NCI-H1436 treated with DMSO at 0.1 percent for 48 hours (cell line): ENCODE data around the gene KIF6.

ENCODE experiments used
- DNase-seq: peaks from one replicate; lab custom pipeline; 2025; lab: John Stamatoyannopoulos, UW

Gene KIF6

DNA sequence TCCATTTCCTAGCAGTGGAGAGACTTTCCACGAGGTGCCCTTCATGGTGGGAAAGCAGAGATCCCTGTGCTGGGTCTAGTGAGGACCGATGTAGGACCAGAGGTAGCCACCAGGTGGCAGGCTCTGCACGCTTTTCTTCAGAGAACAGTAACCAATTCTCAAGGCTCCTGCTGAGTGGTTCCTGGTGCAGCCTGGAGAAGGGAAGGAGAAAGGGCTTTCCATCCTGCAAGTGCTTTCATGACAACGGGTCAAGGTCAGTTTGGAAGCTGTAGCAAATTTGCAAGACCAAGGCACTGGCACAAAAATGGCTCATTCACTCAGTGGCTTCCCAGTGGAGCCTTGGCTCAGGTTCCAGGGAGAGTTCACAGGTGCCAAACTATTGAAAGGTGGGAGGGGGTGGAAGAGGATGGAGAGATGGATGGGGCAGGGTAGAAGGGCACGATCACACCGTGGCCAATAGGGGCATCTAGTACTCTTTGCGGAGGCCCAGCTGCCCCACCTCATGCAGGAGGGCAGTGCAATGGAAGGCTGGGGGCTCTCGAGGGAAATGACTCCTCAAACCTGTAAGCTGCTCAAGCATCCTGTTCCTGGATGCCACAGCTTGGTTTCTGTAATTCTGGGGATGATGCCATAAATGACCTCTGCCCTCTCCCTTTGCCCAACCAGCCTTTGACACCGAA, 377.2 kb downstream of the KIF6 start:
- DNase-seq: no peak

DNA sequence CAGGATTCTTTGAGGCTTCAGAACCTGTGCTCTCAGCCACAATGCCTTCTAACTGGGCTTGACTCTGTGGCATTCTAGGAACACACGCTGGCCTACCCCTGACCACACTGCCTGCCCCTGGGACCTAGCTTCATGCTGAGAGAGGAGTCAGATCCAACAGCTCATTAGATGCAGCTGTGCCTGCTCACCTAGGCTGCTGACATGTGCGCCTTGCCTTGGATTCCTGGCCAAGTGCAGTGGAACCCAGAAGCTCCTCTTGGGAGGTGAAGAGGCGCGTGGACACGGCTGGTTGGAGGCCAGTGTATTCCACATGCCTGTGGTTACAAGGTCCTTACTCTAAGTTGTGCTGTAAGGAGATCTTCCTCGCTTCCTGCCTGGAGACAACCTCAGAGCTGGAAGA, 378.0 kb downstream of the KIF6 start:
- DNase-seq: no peak

DNA sequence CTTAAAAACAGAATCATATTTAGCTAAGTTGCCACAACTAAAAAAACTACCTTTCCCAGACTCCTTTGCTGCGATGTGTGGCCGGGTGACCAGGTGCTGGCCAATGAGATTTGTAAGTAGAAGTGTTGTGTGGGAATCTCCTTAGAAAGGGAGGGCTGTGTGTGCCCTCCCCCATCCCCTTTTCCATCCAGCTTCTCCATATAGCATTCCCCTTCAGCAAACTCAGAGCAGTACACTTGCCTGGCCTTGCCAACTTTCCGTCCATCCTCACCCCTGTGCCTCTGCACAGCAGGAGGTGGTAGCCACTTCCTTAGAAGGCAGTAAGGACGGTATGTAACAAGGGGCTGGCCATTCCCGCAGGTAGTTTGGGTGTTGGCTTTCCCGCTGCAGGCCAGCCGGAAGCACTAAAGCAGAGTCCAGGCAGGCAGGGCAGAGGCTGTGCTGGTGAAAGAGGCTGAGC, 380.4 kb downstream of the KIF6 start:
- no peak for DNase-seq

DNA sequence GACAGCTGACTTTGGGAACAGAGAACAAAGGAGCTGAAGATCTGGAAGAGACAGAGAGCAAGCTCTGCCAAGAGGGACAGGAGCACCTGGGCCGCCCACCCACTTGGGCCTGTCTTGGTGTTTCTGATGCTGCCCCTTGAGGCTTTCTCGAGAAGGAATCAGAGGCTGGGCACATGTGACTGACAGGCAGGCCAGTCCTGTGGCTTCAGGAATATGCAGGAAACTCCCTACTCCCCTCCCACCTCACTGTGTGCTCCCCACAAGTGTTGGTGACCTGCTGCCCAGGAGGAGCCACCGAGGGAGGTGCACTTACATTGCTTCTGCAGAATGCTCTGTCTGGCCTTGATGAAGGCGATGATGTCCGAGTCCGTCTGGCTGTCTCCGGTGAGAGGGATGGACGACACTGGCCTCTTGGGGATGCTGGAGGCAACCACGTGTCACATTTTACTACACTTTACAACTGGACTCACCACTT, 381.8 kb downstream of the KIF6 start:
- DNase-seq: no peak

DNA sequence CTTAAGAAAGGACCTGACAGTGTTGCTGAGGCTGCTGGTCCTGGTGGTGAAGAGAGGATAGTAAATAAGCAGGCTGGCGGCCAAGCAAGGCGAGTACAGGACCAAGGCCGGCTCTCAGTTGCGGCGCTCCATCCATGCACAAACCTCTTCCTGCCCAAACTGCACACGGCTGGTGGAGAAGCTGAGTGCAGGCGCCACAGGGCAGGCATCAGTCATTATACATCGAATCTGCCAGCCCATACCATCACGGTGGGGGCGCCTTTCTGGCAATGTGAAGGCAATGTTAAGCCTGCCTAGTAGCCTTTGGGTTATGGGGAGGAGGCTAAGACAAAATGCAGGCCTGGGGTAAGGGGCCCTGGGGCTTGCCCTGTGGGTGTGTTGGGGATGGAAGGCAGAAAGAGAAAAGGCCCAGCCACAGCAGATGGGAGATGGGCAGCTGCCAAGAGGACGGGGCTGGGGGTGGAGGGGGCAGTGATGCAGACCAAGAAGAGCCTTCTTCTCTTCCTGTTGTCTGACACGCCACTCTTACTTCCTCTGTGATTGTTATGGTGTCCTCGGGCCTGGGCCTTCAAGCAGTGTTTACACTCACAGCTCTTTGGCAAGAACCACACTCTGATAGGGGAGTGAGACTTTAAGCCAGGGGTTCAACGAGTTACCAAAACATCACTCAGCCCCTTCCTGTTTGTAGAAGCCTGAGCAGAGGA, 382.4 kb downstream of the KIF6 start:
- DNase-seq: no peak

DNA sequence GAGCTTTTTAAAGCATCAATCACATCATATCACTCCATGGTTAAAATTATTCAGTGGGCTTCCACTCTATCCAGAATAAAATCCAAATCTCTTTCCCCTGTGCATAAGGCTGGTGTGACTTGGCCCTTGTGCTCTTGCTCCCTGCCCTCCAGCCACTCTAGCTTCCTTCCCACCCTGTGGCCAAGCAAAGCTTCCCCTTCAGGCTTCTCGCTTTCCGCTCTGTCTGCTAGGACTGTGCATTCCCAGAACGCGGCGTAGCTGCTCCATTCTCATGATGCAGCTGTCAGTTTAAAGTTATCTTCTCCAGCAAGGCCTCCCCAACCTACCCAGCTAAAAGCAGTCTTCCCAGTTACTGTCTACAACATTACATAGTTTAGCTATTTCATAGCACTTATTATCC, 383.3 kb downstream of the KIF6 start:
- no peak for DNase-seq

DNA sequence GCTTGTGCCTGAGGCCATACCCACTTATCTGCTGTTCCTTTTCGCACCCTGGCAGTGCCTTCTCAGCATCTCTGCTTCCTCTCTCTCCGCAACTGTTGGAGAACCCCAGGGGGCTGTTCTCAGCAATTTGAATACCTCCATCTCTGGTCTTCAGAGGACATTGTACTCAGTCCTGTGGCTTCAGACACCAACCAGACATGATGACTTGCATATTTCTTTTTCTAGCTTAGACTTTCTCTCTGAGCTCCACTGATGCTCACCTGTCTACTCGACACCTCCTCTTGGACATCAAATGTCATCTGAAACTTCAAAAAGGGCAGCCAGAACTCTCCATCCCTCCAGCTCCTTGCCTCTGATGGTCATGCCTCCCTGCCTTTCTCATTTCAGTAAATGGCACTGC, 383.9 kb downstream of the KIF6 start:
- no peak for DNase-seq

DNA sequence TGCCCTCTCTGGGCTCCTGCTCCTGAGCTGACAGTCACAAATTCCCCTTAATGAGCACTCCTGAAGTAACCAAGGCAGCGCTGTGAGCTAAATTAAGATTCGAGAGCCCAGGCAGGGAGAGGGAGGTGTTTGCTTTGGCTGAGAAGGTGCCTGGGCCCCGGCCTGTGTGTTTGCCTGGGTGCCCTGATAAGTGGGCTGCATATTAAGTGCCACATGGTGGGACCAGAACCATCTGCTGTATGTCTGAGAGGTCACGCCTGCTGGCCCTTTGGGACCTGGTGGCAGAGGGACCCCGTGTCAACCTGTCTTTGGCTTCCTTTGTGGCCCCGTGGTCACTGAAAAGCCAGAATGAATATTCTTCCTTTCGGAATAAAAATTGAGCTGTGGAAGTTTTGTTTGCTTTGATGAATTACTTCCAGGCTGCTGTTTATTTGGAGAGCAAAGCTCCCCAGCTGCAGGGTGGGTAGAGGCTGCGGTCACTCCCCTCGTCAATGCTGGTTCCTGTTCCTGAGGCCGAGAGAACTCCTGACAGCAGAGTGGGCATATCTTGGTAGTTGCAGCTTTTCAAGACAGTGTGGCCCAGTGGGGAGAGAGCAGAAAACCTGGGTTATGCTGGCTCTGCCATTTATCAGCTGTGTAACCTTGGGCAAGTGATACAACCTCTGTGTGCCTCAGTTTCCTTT, 385.2 kb downstream of the KIF6 start:
- DNase-seq: peak; percentile 76

DNA sequence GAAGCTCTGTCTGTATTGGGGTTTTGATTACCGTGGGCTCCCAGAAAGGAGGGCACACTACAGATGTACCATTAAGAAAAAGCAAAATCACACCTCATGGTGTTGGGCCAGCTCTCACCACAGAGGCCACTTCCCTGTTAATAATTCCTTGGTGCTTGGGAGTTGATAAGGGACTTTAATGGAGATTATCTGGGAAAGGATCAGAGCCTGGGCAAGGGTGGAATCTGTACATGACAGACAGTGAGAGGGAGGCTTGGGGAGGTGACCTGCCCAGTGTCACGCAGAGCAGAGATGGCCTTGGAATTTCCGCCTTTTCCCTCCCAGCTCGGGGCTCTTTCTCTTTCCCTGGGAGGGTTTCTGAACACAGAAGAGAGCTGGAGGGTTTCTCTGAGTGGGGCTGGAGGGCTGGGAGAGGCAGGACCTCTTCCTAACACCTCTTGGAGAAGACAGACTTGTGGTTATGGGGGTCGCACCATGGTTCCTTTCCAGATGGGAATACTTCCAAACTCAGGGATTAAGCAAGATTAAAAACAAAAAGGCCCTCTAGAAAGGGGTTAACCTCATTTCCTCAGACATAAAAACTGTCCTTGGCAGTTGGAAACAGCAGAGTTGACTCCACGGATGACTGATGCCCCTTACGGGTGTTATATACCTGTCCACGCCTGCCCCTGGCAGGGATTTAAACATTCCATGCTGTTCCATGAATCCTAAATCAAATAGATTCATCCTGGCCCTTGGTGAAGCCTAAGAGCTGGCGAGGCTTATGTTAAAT, 385.9 kb downstream of the KIF6 start:
- DNase-seq: no peak

DNA sequence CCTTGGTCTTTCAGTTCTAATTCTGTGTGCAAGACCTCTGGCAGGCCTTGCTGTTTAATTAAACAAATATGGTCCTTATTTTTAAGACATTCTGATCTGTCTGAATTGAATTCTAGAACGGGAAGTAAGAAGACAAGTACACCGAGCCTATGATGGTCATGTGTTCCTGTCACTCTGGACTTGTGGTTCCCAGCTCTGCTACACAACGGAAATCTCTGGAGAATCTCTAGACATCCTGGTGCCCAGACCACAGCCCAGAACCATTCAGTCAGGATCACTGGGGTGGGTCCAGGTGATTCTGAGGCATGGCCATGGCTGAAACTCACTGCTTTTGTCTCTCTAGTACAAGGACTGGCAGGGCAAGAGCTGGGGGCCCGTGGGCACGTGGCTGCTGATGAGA, 386.8 kb downstream of the KIF6 start:
- DNase-seq: no peak

DNA sequence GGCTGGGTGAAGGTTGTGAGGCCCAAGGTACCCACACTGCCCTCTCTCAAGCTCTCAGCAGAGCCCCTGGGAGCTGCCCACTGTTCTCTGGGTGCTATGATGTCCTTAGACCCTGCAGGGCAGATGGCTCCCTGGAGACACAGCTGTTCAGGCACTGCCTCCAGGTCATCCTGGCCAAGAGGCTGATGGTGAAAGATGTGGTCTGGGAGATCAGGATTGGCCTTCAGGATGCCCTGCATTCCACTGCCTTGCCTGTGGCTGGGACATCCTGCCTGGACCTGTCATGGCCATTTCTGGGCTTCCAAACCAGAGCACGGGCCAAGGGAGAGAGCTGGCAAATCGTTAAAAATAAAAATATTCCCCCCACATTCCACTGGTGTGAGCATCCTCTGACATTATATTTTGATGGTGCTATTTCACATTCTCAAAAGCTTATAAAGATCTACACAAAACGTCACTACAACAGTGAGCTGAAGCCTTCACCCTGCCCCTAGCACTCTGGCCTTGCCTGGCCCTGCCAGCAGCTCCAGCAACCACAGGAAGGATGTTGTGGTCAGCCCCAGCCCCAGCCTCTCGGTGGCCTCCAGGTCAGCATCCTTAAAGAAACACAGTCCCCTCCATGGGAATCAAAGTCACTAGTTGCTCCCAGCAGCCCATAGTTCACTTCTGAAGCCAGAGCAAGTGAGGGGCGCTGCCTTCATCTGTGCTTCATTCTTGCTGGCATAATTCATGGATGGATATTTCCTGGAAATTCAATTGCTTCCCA, 389.2 kb downstream of the KIF6 start:
- no peak for DNase-seq

DNA sequence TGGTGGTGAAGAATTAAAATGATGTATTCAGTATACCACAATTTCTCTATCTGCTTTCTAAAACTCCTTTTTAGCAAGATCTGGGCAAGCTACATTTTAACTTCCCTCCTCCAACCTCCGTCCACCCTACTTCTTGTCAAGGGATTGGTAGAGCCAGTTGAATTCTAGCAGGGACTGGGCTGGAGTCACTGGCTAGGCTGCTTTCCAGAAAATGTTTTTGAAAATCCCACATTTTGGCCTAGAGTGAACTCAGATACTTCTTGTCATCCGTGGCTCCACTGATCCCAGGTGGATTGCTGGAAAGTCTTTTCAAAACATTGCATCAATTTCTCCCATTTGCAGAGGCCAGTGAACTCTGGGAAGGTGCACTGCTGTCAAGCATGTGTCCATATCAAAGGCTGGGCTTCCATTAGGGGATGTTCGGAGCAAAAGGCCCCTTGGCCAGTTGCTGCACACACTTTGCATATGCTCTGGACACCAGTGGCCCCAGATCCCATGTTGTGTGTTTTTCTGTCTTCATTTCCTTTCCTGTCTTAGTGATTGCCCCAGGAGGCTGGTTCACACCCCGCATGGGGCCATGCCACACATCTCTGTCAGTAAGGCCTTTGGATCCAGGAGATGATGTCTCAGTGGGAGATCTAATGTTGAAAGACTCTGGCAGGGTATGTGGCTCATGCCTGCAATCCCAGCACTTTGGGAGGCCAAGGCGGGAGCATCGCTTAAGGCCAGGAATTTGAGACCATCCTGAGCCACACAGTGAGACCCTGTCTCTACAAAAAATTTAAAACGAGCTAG, 391.4 kb downstream of the KIF6 start:
- DNase-seq: no peak

DNA sequence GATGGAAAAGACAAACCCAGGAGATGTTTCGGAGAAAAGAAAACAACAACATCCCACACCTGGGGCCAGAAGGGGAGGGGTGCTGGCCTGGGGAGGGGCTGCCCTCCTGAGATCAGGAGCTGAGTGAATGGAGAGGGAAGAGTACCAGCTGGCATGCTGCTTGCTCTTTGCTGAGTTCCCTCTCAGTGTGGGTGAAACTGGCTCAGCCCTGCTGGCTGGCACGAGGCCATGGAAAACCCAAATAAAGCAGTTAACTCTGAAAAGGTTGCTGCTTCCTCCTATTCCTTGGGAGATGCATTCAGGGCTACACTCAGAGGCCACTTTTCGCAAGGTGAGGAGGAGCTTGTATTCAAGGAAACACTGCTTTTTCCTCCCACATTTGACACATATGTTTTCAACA, 394.7 kb downstream of the KIF6 start:
- DNase-seq: no peak

DNA sequence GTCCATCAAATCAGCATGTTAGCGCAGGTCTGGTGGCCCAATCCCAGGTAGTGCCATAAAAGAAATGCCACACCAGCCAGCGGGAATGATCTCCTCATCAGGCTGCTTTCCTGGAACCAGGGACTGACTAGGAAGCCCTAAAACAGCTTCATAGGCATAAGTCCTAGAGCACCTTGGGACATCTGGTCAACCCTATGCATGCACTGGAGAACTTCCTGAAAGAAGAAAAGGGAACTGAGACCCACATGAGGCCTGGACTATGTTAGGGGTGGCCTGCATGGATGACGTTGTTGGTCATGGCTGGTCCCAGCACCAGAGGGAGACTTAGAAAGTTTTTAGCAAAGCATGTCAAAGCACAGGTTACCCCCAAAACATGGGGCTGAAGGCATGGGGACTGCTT, 395.2 kb downstream of the KIF6 start:
- no peak for DNase-seq

DNA sequence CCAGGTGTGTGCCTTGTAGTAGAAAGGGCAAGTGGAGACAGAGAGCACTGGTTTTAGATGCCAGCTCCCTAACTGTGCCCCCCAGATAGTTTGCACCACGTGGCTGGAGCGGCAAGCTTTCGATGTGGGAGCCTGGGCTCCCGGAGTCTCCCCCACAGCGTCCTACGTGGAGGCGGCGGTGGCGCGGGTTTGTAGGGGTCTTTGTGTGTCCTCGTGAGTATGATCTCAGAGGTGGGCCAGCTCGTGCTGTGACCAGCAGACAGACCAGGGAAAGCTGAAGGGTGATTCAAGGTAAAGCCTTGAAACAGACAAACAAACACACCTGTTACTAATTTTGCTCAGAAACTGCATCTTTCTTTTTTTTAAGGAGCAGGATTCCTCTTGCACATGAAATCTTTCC, 397.1 kb downstream of the KIF6 start:
- no peak for DNase-seq

DNA sequence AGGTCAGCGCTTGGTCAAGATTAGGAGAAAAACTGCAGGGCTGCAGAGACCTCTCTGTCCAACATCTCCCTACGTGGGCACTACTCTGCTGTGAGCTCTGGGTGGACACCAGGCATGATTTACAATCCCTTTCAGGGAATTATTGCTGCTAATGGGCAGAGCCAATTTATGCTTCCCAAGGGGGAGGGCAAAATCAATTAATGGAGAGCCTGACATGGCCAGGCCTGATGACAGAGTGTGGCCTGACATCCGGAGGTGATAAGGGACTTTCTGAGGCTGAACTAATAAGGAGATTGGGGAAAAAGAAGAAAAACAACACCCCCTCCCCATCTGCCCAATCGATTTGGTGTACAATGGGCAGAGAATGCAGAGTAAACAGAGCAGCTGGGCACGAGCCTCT, 397.7 kb downstream of the KIF6 start:
- no peak for DNase-seq

DNA sequence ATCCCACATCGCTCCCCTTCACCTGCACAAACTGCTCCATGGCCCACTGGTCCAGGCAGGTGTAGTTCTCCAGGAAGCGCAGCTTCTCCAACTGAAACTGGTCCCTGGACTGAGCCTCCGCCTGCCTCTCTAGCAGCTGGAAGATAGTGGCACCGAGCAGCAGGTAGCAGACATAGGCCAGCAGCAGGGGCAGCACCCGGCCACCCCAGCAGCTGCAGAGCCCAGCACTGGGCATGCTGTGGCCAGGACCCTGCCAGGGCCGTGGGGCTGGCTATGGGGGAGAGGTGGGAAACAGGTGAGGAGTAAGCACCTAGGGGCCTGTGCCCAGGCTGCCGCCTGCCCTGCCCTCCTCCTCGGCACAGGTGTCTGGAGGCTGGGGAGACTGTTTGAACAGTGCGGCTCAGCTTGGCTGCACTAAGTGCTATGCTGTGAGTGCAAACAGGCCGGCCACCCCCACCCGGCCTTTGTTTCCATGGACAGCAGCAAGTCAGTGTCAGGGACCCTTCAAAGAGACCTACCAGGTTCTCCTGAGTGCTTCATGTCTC, 402.8 kb downstream of the KIF6 start, which contains the start of gene KCNK16:
KCNK16 (minus strand) TSS at position 397 of the 545 bp plus-strand sequence; CDS start at position 235, 162 bp downstream.
- no peak for DNase-seq

DNA sequence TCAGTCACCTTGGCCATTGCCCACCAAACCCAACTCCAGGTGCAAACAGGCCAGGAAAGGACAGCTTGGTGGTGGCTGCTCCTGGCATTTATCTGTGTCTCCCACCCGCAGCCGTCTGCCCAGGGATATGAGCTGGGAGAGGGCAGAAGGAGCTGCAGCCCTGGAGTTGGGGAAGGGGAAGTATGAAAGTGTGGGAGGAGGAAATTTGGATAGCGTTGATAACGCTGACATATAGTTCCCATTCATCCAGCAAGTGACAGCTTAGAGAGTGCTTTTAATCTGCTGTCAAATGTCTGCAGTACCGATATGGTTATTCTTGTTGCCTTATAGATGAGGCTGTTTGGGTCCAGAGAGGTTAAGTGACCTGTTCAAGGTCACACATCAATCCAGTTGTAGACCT, 403.4 kb downstream of the KIF6 start:
- no peak for DNase-seq

DNA sequence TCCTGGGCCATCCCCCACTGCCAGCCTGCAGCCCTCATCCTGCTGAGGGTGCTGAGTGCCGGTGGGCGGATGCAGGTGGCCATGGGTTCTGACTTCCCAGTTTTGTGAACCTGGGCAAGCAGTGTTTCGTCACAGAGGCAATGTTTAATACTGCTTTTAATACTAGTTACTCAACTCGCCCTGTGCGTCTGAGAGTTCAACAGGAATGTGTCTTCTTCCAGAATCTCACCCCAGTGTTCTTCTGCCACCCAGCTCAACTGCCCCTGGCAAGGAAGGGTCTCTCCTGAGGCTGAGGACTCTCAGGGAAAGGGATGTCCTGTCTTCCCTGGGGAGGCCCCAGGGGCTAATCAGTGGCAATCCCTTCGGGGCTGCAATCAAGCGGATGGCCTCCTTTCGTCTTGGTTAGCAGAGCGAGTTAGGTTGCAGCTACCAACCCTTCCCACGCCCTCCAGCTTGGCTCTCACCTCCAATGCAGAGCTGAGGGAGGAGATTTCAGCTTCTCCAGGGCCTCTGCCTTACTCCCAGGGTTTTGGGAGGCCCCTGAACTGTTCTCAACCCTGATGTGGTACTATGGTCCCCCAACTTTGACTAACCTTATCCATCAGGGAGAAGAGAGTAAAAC, 404.7 kb downstream of the KIF6 start:
- no peak for DNase-seq
